Natural killer cell (primary cell): ENCODE measurements around the gene RBBP4. TPM values are rescaled to one million over a fixed set of nuclear protein-coding genes. Genes with fewer than 3 reads are reported as not detected.
A peak's percentile ranks its signal among the peaks of the same experiment; 100 is the strongest.

ENCODE experiments used
- ATAC-seq, 3 donors: fragments of 150-1000 bp in 2 of 3; fragments of 200-7000 bp in 1 of 3; cut with Tn5 transposase; 1 replicate in 1 of 3; 2 replicates in 2 of 3; pipeline ENCODE4 v1.10.0; 2021; ENCODE audit warnings: mild to moderate bottlenecking in 2 of 3, moderate library complexity in 2 of 3
- DNase-seq, 2 donors: peaks; one replicate each; pipeline versions ENCODE4 v3.0.0 to v3.0.0-alpha.2; 2013 to 2021; ENCODE audit warnings: mixed read lengths in 1 of 2
- H3K27ac ChIP-seq: one replicate; pipeline ENCODE4 v1.5.1; 2013; ENCODE audit warnings: mild to moderate bottlenecking, low read length
- H3K27me3 ChIP-seq: one replicate; pipeline ENCODE4 v1.6.1; 2013; ENCODE audit warnings: low read length; ENCODE audit not compliant: control insufficient read depth, insufficient read depth
- H3K36me3 ChIP-seq: one replicate; pipeline ENCODE4 v1.6.1; 2013; ENCODE audit warnings: low read length; ENCODE audit not compliant: control insufficient read depth, insufficient read depth
- H3K4me1 ChIP-seq: one replicate; pipeline ENCODE4 v1.6.1; 2013; ENCODE audit warnings: low read length; ENCODE audit not compliant: control insufficient read depth, insufficient read depth
- H3K4me3 ChIP-seq: one replicate; pipeline ENCODE4 v1.5.1; 2013; ENCODE audit warnings: low read length
- H3K9me3 ChIP-seq: one replicate; pipeline ENCODE4 v1.6.1; 2013; ENCODE audit warnings: low read length; ENCODE audit not compliant: control insufficient read depth, insufficient read depth
- H3K27ac Mint-ChIP-seq, 2 donors: one replicate each; pipeline ENCODE4 v1.8.0; 2022; ENCODE audit warnings: mild to moderate bottlenecking in 2 of 2, mixed read lengths in 2 of 2, moderate library complexity in 1 of 2
- H3K27me3 Mint-ChIP-seq, 2 donors: one replicate each; pipeline ENCODE4 v1.8.0; 2022; ENCODE audit warnings: low read depth in 2 of 2, mixed read lengths in 2 of 2
- H3K36me3 Mint-ChIP-seq: one replicate; pipeline ENCODE4 v1.8.0; 2022; ENCODE audit warnings: mixed read lengths
- H3K4me1 Mint-ChIP-seq, 2 donors: one replicate each; pipeline ENCODE4 v1.8.0; 2022; ENCODE audit warnings: mixed read lengths in 2 of 2
- H3K4me3 Mint-ChIP-seq: one replicate; pipeline ENCODE4 v1.8.0; 2022; ENCODE audit warnings: mild to moderate bottlenecking, moderate library complexity, mixed read lengths
- H3K9me3 Mint-ChIP-seq, 2 donors: one replicate each; pipeline ENCODE4 v1.8.0; 2022; ENCODE audit warnings: mixed read lengths in 2 of 2
- CTCF ChIP-seq: fragments of 200-600 bp; IDR thresholded peaks from one replicate; pipeline ENCODE4 v1.8.0; 2022; ENCODE audit warnings: antibody characterized with exemption
- WGBS: methylation state at CpG from one replicate; pipeline ENCODE4 v1.1.7; 2013; ENCODE audit warnings: missing lambda C conversion rate; ENCODE audit not compliant: insufficient coverage; 5-methylcytosine and 5-hydroxymethylcytosine counted together
- intact Hi-C: fragments of 100-400 bp; cut with micrococcal nuclease; formaldehyde crosslinking; loops from one replicate; pipeline ENCODE4 v1.14.2; 2022
- total RNA-seq, 4 donors: library from RNA; stranded (reverse); fragments of 120-200 nt in 1 of 4; gene quantifications; one replicate each; pipeline versions ENCODE4 v1.2.3 to v1.2.4, GENCODE V29; 2013 to 2022

Gene RBBP4
- total RNA-seq, 3 donors from 2014 or later (not counting 1 experiment from before 2014, with no cell fraction given): 199 to 241 (median 224) TPM

- peaks cover 7 to 14% of the 10 kb centered on the region in 2 donors for H3K4me1 Mint-ChIP-seq
- H3K27me3 Mint-ChIP-seq: peaks cover 14 to 26% of the 10 kb centered on the region in 2 donors
- peak overlapping the region; percentile 72 for H3K4me3 Mint-ChIP-seq
- no peak for TF ChIP-seq CTCF
- Histone ChIP-seq H3K36me3 (no peaks in the 10 kb centered on the region), H3K27me3 (peaks cover 19% of the 10 kb centered on the region), H3K9me3 (no peaks in the 10 kb centered on the region), H3K27ac (no peak overlapping the region), H3K4me1 (peaks cover 13% of the 10 kb centered on the region), H3K4me3 (no peak overlapping the region)
- DNase-seq: no peak
- WGBS: 66% methylated on average over 6 of the region's 6 CpGs
- no peaks in the 10 kb centered on the region for H3K36me3 Mint-ChIP-seq
- intact Hi-C loops: no loop called here
- no peaks in the 10 kb centered on the region for H3K9me3 Mint-ChIP-seq
- ATAC-seq: no peak
- no peak overlapping the region for H3K27ac Mint-ChIP-seq
Observed at GRCh38 chr1:32701421-32701911, 50.5 kb downstream of the RBBP4 start.

- DNase-seq: no peak
- no peak for ATAC-seq
- no peak for TF ChIP-seq CTCF
- intact Hi-C loops: no loop called here
- peaks cover 19% of the 10 kb centered on the region for H3K27me3 ChIP-seq
- WGBS: 20% methylated on average over 26 of the region's 27 CpGs
- Mint-ChIP-seq H3K4me3 (peak overlapping the region; percentile 72), H3K27me3 (peaks cover 14 to 26% of the 10 kb centered on the region in 2 donors), H3K27ac (no peak overlapping the region), H3K9me3 (no peaks in the 10 kb centered on the region), H3K4me1 (peaks cover 7 to 14% of the 10 kb centered on the region in 2 donors), H3K36me3 (no peaks in the 10 kb centered on the region)
- peaks cover 13% of the 10 kb centered on the region for H3K4me1 ChIP-seq
- H3K27ac ChIP-seq: no peak overlapping the region
- H3K4me3 ChIP-seq: no peak overlapping the region
- H3K9me3 ChIP-seq: no peaks in the 10 kb centered on the region
- no peaks in the 10 kb centered on the region for H3K36me3 ChIP-seq
Observed at GRCh38 chr1:32701951-32702598, 51.1 kb downstream of the RBBP4 start.

GRCh38 chr1:32702599-32703478, 51.8 kb downstream of the RBBP4 start, which contains the start of gene SYNC:
SYNC (minus strand) TSS chr1:32702770; CDS start chr1:32702660, 110 bp downstream.
- H3K4me1 ChIP-seq: peaks cover 13% of the 10 kb centered on the region
- no peaks in the 10 kb centered on the region for H3K36me3 ChIP-seq
- H3K36me3 Mint-ChIP-seq: no peaks in the 10 kb centered on the region
- no peak for TF ChIP-seq CTCF
- WGBS: 1% methylated on average over 66 of the region's 70 CpGs
- H3K4me1 Mint-ChIP-seq: peaks cover 7 to 14% of the 10 kb centered on the region in 2 donors
- peak; percentile 38 to 62 (median 58) for ATAC-seq
- peaks cover 19% of the 10 kb centered on the region for H3K27me3 ChIP-seq
- peak within 1 kb of the TSS; percentile 72 for H3K4me3 Mint-ChIP-seq
- peak within 1 kb of the TSS in 1 of 2 donors; percentile 19 for H3K27ac Mint-ChIP-seq
- peaks cover 14 to 26% of the 10 kb centered on the region in 2 donors for H3K27me3 Mint-ChIP-seq
- intact Hi-C loops: no loop called here
- H3K9me3 Mint-ChIP-seq: no peaks in the 10 kb centered on the region
- peak within 1 kb of the TSS; percentile 22 for H3K4me3 ChIP-seq
- no peak within 1 kb of the TSS for H3K27ac ChIP-seq
- no peaks in the 10 kb centered on the region for H3K9me3 ChIP-seq
- DNase-seq: peak in 1 of 2 donors; percentile 11
